Activated B cell treated with CpG ODN at 0.5 μM for 24 hours (primary cell): ENCODE data around the gene DHRS7C. TPM values are rescaled to one million over a fixed set of nuclear protein-coding genes. Genes with fewer than 3 reads are reported as not detected.
"Not testable (repeated sequence)": the region's sequence is repeated elsewhere in the genome, so short reads cannot be mapped to it uniquely, and the experiment has no call there.

ENCODE experiments used
- ATAC-seq: fragments of 200-7000 bp; cut with Tn5 transposase; one replicate; pipeline ENCODE4 v1.10.0; 2021; ENCODE audit warnings: low read depth, mild to moderate bottlenecking, moderate library complexity
- CTCF ChIA-PET: fragments of 350-600 bp; sonication (Branson Sonifier 250); formaldehyde crosslinking; loops from one replicate; lab custom pipeline; 2021; ENCODE audit warnings: antibody characterized with exemption; lab: Charles Lee
- POLR2A ChIA-PET: fragments of 350-600 bp; sonication (Branson Sonifier 250); formaldehyde crosslinking; loops from one replicate; lab custom pipeline; 2021; ENCODE audit warnings: antibody characterized with exemption; lab: Charles Lee
- DNase-seq: peaks from one replicate; pipeline ENCODE4 v3.0.0; 2022
- H3K27ac Mint-ChIP-seq: one replicate; pipeline ENCODE4 v1.8.0; 2020; ENCODE audit warnings: mixed read lengths
- H3K27me3 Mint-ChIP-seq: one replicate; pipeline ENCODE4 v1.8.0; 2021; ENCODE audit warnings: mixed read lengths
- H3K36me3 Mint-ChIP-seq: one replicate; pipeline ENCODE4 v1.8.0; 2021; ENCODE audit warnings: low read depth, mixed read lengths
- H3K4me1 Mint-ChIP-seq: one replicate; pipeline ENCODE4 v1.8.0; 2021; ENCODE audit warnings: mixed read lengths
- H3K4me3 Mint-ChIP-seq: one replicate; pipeline ENCODE4 v1.8.0; 2020; ENCODE audit warnings: mild to moderate bottlenecking, mixed read lengths
- H3K9me3 Mint-ChIP-seq: one replicate; pipeline ENCODE4 v1.8.0; 2020; ENCODE audit warnings: mixed read lengths
- intact Hi-C: fragments of 100-400 bp; cut with micrococcal nuclease; formaldehyde crosslinking; loops from one replicate; pipeline ENCODE4 v1.15.1; 2024
- total RNA-seq: library from RNA; stranded (reverse); gene quantifications from 2 replicates; pipeline ENCODE4 v1.2.3, GENCODE V29; 2022
- TF ChIP-seq, protein P1 (sequence below): fragments of 200-600 bp; IDR thresholded peaks from one replicate; pipeline ENCODE4 v1.8.0; 2022; ENCODE audit warnings: antibody characterized with exemption, mild to moderate bottlenecking

DHRS7C gene
- total RNA-seq, 1 donor from 2014 or later: not detected

- DNase-seq: no peak
- Mint-ChIP-seq H3K4me1 (no peaks in the 10 kb centered on the region), H3K27ac (no peak overlapping the region), H3K36me3 (no peaks in the 10 kb centered on the region), H3K9me3 (no peaks in the 10 kb centered on the region), H3K4me3 (no peak overlapping the region), H3K27me3 (no peaks in the 10 kb centered on the region)
- no peak for ATAC-seq
- TF ChIP-seq, protein P1, sequence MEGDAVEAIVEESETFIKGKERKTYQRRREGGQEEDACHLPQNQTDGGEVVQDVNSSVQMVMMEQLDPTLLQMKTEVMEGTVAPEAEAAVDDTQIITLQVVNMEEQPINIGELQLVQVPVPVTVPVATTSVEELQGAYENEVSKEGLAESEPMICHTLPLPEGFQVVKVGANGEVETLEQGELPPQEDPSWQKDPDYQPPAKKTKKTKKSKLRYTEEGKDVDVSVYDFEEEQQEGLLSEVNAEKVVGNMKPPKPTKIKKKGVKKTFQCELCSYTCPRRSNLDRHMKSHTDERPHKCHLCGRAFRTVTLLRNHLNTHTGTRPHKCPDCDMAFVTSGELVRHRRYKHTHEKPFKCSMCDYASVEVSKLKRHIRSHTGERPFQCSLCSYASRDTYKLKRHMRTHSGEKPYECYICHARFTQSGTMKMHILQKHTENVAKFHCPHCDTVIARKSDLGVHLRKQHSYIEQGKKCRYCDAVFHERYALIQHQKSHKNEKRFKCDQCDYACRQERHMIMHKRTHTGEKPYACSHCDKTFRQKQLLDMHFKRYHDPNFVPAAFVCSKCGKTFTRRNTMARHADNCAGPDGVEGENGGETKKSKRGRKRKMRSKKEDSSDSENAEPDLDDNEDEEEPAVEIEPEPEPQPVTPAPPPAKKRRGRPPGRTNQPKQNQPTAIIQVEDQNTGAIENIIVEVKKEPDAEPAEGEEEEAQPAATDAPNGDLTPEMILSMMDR: no peak
- intact Hi-C loops: no loop called here
- CTCF ChIA-PET: no interaction called here
- POLR2A ChIA-PET: no interaction called here
Observed at GRCh38 chr17:9790316-9790715, 1.1 kb downstream of the DHRS7C start.

- H3K9me3 Mint-ChIP-seq: no peaks in the 10 kb centered on the region
- intact Hi-C loops: no loop called here
- ChIA-PET POLR2A (no interaction called here), CTCF (no interaction called here)
- no peaks in the 10 kb centered on the region for H3K27me3 Mint-ChIP-seq
- H3K4me1 Mint-ChIP-seq: no peaks in the 10 kb centered on the region
- ATAC-seq (no peak), DNase-seq (no peak)
- TF ChIP-seq, protein P1: no peak
- H3K27ac Mint-ChIP-seq: no peak overlapping the region
- H3K36me3 Mint-ChIP-seq: no peaks in the 10 kb centered on the region
- no peak overlapping the region for H3K4me3 Mint-ChIP-seq
Observed at GRCh38 chr17:9788601-9789000, 2.8 kb downstream of the DHRS7C start.

GRCh38 chr17:9784544-9784943, 6.8 kb downstream of the DHRS7C start:
- Mint-ChIP-seq H3K36me3 (no peaks in the 10 kb centered on the region), H3K27ac (no peak overlapping the region), H3K4me3 (no peak overlapping the region), H3K4me1 (no peaks in the 10 kb centered on the region), H3K9me3 (no peaks in the 10 kb centered on the region), H3K27me3 (peaks cover 8% of the 10 kb centered on the region)
- ATAC-seq (no peak), DNase-seq (no peak)
- CTCF ChIA-PET: no interaction called here
- POLR2A ChIA-PET: no interaction called here
- intact Hi-C loops: no loop called here
- TF ChIP-seq, protein P1: no peak

- POLR2A ChIA-PET, CTCF ChIA-PET, H3K9me3 Mint-ChIP-seq, H3K27ac Mint-ChIP-seq, intact Hi-C loops, H3K4me1 Mint-ChIP-seq, H3K36me3 Mint-ChIP-seq, H3K27me3 Mint-ChIP-seq, ATAC-seq, H3K4me3 Mint-ChIP-seq, DNase-seq: not testable (repeated sequence)
Observed at GRCh38 chr17:9783465-9783864, 7.9 kb downstream of the DHRS7C start.

DNA sequence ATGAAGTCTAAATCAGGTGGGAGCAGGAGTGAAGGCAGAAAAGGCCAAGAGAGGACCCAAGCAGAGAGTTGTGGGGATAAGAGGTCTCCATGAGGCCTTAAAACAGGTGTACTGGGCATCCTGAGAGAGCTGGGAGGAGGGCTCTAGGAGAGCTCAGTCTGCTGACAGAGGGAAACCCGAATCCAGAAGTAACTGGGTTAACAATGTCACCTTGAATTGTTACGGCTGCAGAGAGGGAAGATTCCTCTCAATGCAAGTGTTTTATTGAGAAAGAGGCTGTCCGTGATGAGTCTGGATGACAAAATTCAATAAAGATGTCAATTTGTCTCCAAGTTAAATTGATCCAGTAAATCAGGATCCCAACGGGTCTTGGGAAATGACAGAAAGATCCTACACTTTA, 8.3 kb downstream of the DHRS7C start:
- ChIA-PET POLR2A (no interaction called here), CTCF (no interaction called here)
- DNase-seq (no peak), ATAC-seq (no peak)
- Mint-ChIP-seq H3K27me3 (peaks cover 8% of the 10 kb centered on the region), H3K9me3 (no peaks in the 10 kb centered on the region), H3K4me1 (no peaks in the 10 kb centered on the region), H3K36me3 (no peaks in the 10 kb centered on the region), H3K27ac (no peak overlapping the region), H3K4me3 (no peak overlapping the region)
- intact Hi-C loops: no loop called here
- TF ChIP-seq, protein P1: no peak

DNA sequence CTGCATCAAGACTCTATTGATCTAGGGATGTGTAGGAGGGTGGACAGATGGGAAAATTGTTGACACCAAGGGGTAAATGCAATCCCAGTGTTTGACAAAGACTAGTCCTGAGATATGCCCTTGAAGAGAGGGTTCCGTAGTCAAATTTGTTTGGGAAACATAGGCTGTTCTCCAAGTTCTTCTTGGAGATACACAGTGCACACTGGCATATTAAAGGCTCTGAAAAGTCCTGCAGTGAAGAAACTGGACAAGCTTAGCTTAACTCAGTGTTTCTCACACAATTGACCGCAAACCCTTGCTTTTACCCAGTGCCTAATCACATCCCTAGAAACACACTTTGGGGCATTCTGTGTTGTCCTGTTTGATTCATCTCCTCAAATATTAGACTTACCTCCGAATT, 10.8 kb downstream of the DHRS7C start:
- CTCF ChIA-PET: no interaction called here
- DNase-seq (no peak), ATAC-seq (no peak)
- Mint-ChIP-seq H3K36me3 (no peaks in the 10 kb centered on the region), H3K27me3 (peaks cover 8% of the 10 kb centered on the region), H3K27ac (no peak overlapping the region), H3K9me3 (no peaks in the 10 kb centered on the region), H3K4me1 (no peaks in the 10 kb centered on the region), H3K4me3 (no peak overlapping the region)
- TF ChIP-seq, protein P1: no peak
- POLR2A ChIA-PET: no interaction called here
- intact Hi-C loops: no loop called here
